HepG2 (cell line): ENCODE data around the gene HSPA6. TPM values are rescaled to one million over a fixed set of nuclear protein-coding genes. Genes with fewer than 3 reads are reported as not detected.

Experiments
- ATAC-seq: fragments of 200-7000 bp; cut with Tn5 transposase; 3 replicates; pipeline ENCODE4 v1.9.1; 2020; ENCODE audit warnings: mild to moderate bottlenecking, moderate library complexity
- BruUV-seq: library from RNA; stranded (reverse); fragments of 400-500 nt; replicated peaks from 2 replicates; lab custom pipeline; 2021; lab: Mats Ljungman, UMichigan
- CTCF ChIA-PET: fragments of 300-600 bp; formaldehyde crosslinking; extraction: SDS; loops from one replicate; lab custom pipeline; 2021; ENCODE audit warnings: low total read pairs, inconsistent platforms, low intra/inter-chr PET ratio; lab: Yijun Ruan, JAX
- POLR2A ChIA-PET: fragments of 350-600 bp; sonication (Branson Sonifier 250); formaldehyde crosslinking; loops from one replicate; lab custom pipeline; 2020; ENCODE audit warnings: antibody characterized with exemption, inconsistent platforms; lab: Yijun Ruan, JAX
- DNase-seq: peaks from one replicate; pipeline ENCODE4 v3.0.0-alpha.2; 2015; ENCODE audit warnings: low spot score
- FAIRE-seq: peaks from 3 replicates; lab custom pipeline; 2011; peaks lifted over from hg19 to GRCh38; lab: Jason Lieb, UNC
- H2AFZ ChIP-seq: one replicate; pipeline ENCODE4 v1.6.1; 2011; ENCODE audit warnings: low read length, inconsistent platforms
- H3K27ac ChIP-seq: fragments of 300-600 bp; 3 replicates; pipeline ENCODE4 v1.8.0; 2011; ENCODE audit warnings: mixed run types, mild to moderate bottlenecking, mixed read lengths, low read length, inconsistent platforms; ENCODE audit not compliant: insufficient read depth; ENCODE audit errors: extremely low read length
- H3K27me3 ChIP-seq, 2 experiments: fragments of 200-600 bp in 1 of 2; 2 replicates in 1 of 2; 3 replicates in 1 of 2; pipeline versions ENCODE4 v1.6.0 to v1.8.0; 2011; ENCODE audit warnings: low read length in 2 of 2, mild to moderate bottlenecking in 2 of 2, moderate library complexity in 2 of 2, inconsistent platforms in 1 of 2; ENCODE audit not compliant: insufficient read depth in 2 of 2, control insufficient read depth in 1 of 2
- H3K36me3 ChIP-seq, 2 experiments: fragments of 200-600 bp in 1 of 2; replicated peaks in 1 of 2; 2 replicates in 1 of 2; 3 replicates in 1 of 2; pipeline versions ENCODE4 v1.5.1 to v1.8.0; 2011; ENCODE audit warnings: low read length in 2 of 2, inconsistent platforms in 1 of 2; ENCODE audit not compliant: insufficient read depth in 2 of 2, control insufficient read depth in 1 of 2
- H3K4me1 ChIP-seq: 2 replicates; pipeline ENCODE4 v1.5.1; 2012; ENCODE audit warnings: low read length, inconsistent platforms; ENCODE audit not compliant: insufficient read depth
- H3K4me2 ChIP-seq: 2 replicates; pipeline ENCODE4 v1.6.0; 2011; ENCODE audit warnings: low read depth, low read length, inconsistent platforms
- H3K4me3 ChIP-seq, 3 experiments: fragments of 200-600 bp in 1 of 3; sonication (generic), shearing (Covaris generic) in 1 of 3; replicated peaks in 1 of 3; 2 replicates each; pipeline ENCODE4 v1.5.1; 2011 to 2016; ENCODE audit warnings: low read length in 3 of 3, inconsistent platforms in 2 of 3, low read depth in 2 of 3, mild to moderate bottlenecking in 2 of 3, control low read depth in 1 of 3, mixed read lengths in 1 of 3; ENCODE audit not compliant: insufficient read depth in 1 of 3
- H3K79me2 ChIP-seq: one replicate; pipeline ENCODE4 v1.6.1; 2011; ENCODE audit warnings: low read length, inconsistent platforms; ENCODE audit not compliant: insufficient read depth
- H3K9ac ChIP-seq: 2 replicates; pipeline ENCODE4 v1.6.0; 2011; ENCODE audit warnings: mild to moderate bottlenecking, low read depth, low read length, inconsistent platforms; ENCODE audit not compliant: insufficient read depth
- H3K9me3 ChIP-seq: 2 replicates; pipeline ENCODE4 v1.5.1; 2012; ENCODE audit warnings: mild to moderate bottlenecking, low read length
- H4K20me1 ChIP-seq: 2 replicates; pipeline ENCODE4 v1.6.0; 2011; ENCODE audit warnings: inconsistent platforms, mild to moderate bottlenecking, low read length, moderate library complexity; ENCODE audit not compliant: insufficient read depth
- ELF3 ChIP-seq: IDR thresholded peaks from 2 replicates; pipeline ENCODE4 v1.6.1; 2016; ENCODE audit warnings: missing genetic modification reagents, missing compliant biosample characterization
- IRF2 ChIP-seq: IDR thresholded peaks from 2 replicates; pipeline ENCODE4 v1.6.1; 2018; ENCODE audit warnings: missing genetic modification reagents, missing compliant biosample characterization
- MLLT10 ChIP-seq: sonication (generic); formaldehyde crosslinking; IDR thresholded peaks from 2 replicates; pipeline ENCODE4 v1.4.0; 2020; ENCODE audit warnings: missing genetic modification reagents
- MTERF4 ChIP-seq: sonication (generic); formaldehyde crosslinking; IDR thresholded peaks from 2 replicates; pipeline ENCODE4 v1.8.0; 2023; ENCODE audit warnings: mild to moderate bottlenecking, missing genetic modification reagents
- RAD21 ChIP-seq: fragments of 450-650 bp; formaldehyde crosslinking; IDR thresholded peaks from 2 replicates; pipeline ENCODE4 v1.5.0; 2020; ENCODE audit warnings: mild to moderate bottlenecking
- SALL2 ChIP-seq: sonication (generic); formaldehyde crosslinking; IDR thresholded peaks from 2 replicates; pipeline ENCODE4 v1.8.1; 2023; ENCODE audit warnings: mild to moderate bottlenecking, missing genetic modification reagents, inconsistent platforms
- SIX1 ChIP-seq: sonication (generic); formaldehyde crosslinking; IDR thresholded peaks from 2 replicates; pipeline ENCODE4 v1.4.0; 2020; ENCODE audit warnings: missing genetic modification reagents, borderline replicate concordance
- SNRNP70 ChIP-seq: fragments of 200-400 bp; formaldehyde crosslinking; IDR thresholded peaks from 2 replicates; pipeline ENCODE4 v1.6.1; 2017; ENCODE audit warnings: mild to moderate bottlenecking, low read depth, low read length, moderate library complexity
- SP5 ChIP-seq: IDR thresholded peaks from 2 replicates; pipeline ENCODE4 v1.6.1; 2016; ENCODE audit warnings: low read depth, borderline replicate concordance
- THAP8 ChIP-seq: sonication (generic); formaldehyde crosslinking; IDR thresholded peaks from 2 replicates; pipeline ENCODE4 v1.5.1; 2020; ENCODE audit warnings: missing genetic modification reagents, mild to moderate bottlenecking, borderline replicate concordance
- TRIM22 ChIP-seq: fragments of 450-650 bp; IDR thresholded peaks from 2 replicates; pipeline ENCODE4 v1.6.1; 2017
- ZBTB34 ChIP-seq: sonication (generic); formaldehyde crosslinking; IDR thresholded peaks from 2 replicates; pipeline ENCODE4 v1.8.0; 2022; ENCODE audit warnings: mild to moderate bottlenecking, missing genetic modification reagents
- ZNF383 ChIP-seq: sonication (generic); formaldehyde crosslinking; IDR thresholded peaks from 2 replicates; pipeline ENCODE4 v1.4.0; 2020; ENCODE audit warnings: missing genetic modification reagents, mild to moderate bottlenecking, borderline replicate concordance
- ZNF430 ChIP-seq: sonication (generic); formaldehyde crosslinking; IDR thresholded peaks from 2 replicates; pipeline ENCODE4 v1.9.0; 2021; ENCODE audit warnings: mild to moderate bottlenecking, missing genetic modification reagents
- ZNF446 ChIP-seq: sonication (generic); formaldehyde crosslinking; IDR thresholded peaks from 2 replicates; pipeline ENCODE4 v1.5.0; 2020; ENCODE audit warnings: mild to moderate bottlenecking, missing genetic modification reagents
- ZNF619 ChIP-seq: sonication (generic); formaldehyde crosslinking; IDR thresholded peaks from 2 replicates; pipeline ENCODE4 v1.4.0; 2020; ENCODE audit warnings: mild to moderate bottlenecking, missing genetic modification reagents
- WGBS: methylation state at CpG from one replicate; pipeline ENCODE4 v1.1.6; 2017; ENCODE audit warnings: low lambda C conversion rate; 5-methylcytosine and 5-hydroxymethylcytosine counted together
- in situ Hi-C: cut with HindIII; loops from 2 replicates; pipeline ENCODE4 v1.10.0; 2017; ENCODE audit warnings: low pct_unique_long_range_greater_than_20kb; ENCODE audit not compliant: extremely low pct_ligation_motif_present
- intact Hi-C: fragments of 100-400 bp; cut with micrococcal nuclease; formaldehyde crosslinking; loops from one replicate; pipeline ENCODE4 v1.10.0; 2022; ENCODE audit not compliant: unreplicated experiment
- polyA plus RNA-seq, 8 experiments: library from polyadenylated mRNA; depleted of rRNA in 3 of 8; stranded (reverse) in 7 of 8; unstranded in 1 of 8; fragments of >200 nt; fragmentation: Illumina TruSeq in 4 of 8; extraction: Trizol in 4 of 8; gene quantifications; 2 replicates each; pipeline versions ENCODE4 v1.2.1 to v1.2.3, GENCODE V29; 2011 to 2016; ENCODE audit warnings: low read depth in 4 of 8, missing spikeins in 1 of 8, mixed read lengths in 1 of 8; ENCODE audit not compliant: insufficient read depth in 1 of 8
- total RNA-seq, 5 experiments: library from RNA; depleted of rRNA; stranded (reverse); fragments of >200 nt; fragmentation: Illumina TruSeq; extraction: Trizol; gene quantifications; 2 replicates each; pipeline ENCODE4 v1.2.3, GENCODE V29; 2016; ENCODE audit warnings: low read depth in 1 of 5

HSPA6 gene
- total and polyA plus RNA-seq, 2 of the 13 experiments (the other 11 are each of a cell fraction or from before 2014, with no cell fraction given), result 0.07 TPM; not detected in 1

GRCh38 chr1:161510477-161510876, 13.9 kb upstream of the HSPA6 start:
- Histone ChIP-seq H3K4me2 (no peak overlapping the region), H2AFZ (no peak overlapping the region), H3K9me3 (no peaks in the 10 kb centered on the region), H3K27me3 (no peaks in the 10 kb centered on the region), H3K9ac (no peak overlapping the region), H3K27ac (no peak overlapping the region), H3K4me1 (peaks cover 34% of the 10 kb centered on the region), H3K36me3 (no peaks in the 10 kb centered on the region), H3K4me3 (no peak overlapping the region), H4K20me1 (no peaks in the 10 kb centered on the region), H3K79me2 (no peaks in the 10 kb centered on the region)
- ChIA-PET POLR2A (no interaction called here), CTCF (no interaction called here)
- intact Hi-C loops (no loop called here), in situ Hi-C loops (no loop called here)
- DNase-seq, result no peak
- BruUV-seq, result no TSS peak
- WGBS, result 100% methylated on average over 1 of the region's 3 CpGs
- ATAC-seq, result no peak
- no peak for FAIRE-seq
- TF ChIP-seq ZBTB34 (no peak), THAP8 (CRISPR knock-in tag) (no peak), ZNF430 (CRISPR knock-in tag) (no peak), SALL2 (CRISPR knock-in tag) (no peak), ZNF619 (CRISPR knock-in tag) (no peak), ZNF446 (CRISPR knock-in tag) (no peak), MTERF4 (CRISPR knock-in tag) (no peak), SIX1 (no peak), RAD21 (CRISPR knock-in tag) (no peak), ELF3 (CRISPR knock-in tag) (no peak), SNRNP70 (no peak), IRF2 (CRISPR knock-in tag) (no peak), ZNF383 (CRISPR knock-in tag) (no peak), MLLT10 (no peak), TRIM22 (no peak), SP5 (CRISPR knock-in tag) (no peak)
